RWPE2 (cell line): ENCODE measurements around the gene LMO3.

Source experiments
- ATAC-seq: fragments of 200-7000 bp; cut with Tn5 transposase; 3 replicates; pipeline ENCODE4 v1.9.1; 2021; ENCODE audit warnings: low read depth
- DNase-seq: peaks from one replicate; pipeline ENCODE4 v3.0.0-alpha.2; 2020; ENCODE audit warnings: low spot score
- H3K27ac ChIP-seq: fragments of 450-650 bp; 2 replicates; pipeline ENCODE4 v1.5.1; 2017; ENCODE audit warnings: mild to moderate bottlenecking; ENCODE audit not compliant: poor library complexity, severe bottlenecking
- H3K27me3 ChIP-seq: fragments of 250-450 bp; sonication (Bioruptor Pico); 2 replicates; pipeline ENCODE4 v1.5.1; 2021; ENCODE audit warnings: mild to moderate bottlenecking, moderate library complexity; ENCODE audit not compliant: insufficient read depth, poor library complexity, severe bottlenecking
- H3K36me3 ChIP-seq: fragments of 250-450 bp; sonication (Bioruptor Pico); 2 replicates; pipeline ENCODE4 v1.5.1; 2020; ENCODE audit warnings: low read depth, mild to moderate bottlenecking, moderate library complexity
- H3K4me1 ChIP-seq: fragments of 250-450 bp; sonication (Bioruptor Pico); 2 replicates; pipeline ENCODE4 v1.5.1; 2021; ENCODE audit warnings: mild to moderate bottlenecking, moderate library complexity; ENCODE audit not compliant: insufficient read depth, poor library complexity, severe bottlenecking
- H3K4me3 ChIP-seq: fragments of 250-450 bp; sonication (Bioruptor Pico); 2 replicates; pipeline ENCODE4 v1.5.1; 2021; ENCODE audit warnings: mild to moderate bottlenecking, moderate library complexity; ENCODE audit not compliant: severe bottlenecking
- H3K9me3 ChIP-seq: fragments of 250-450 bp; sonication (Bioruptor Pico); 2 replicates; pipeline ENCODE4 v1.5.1; 2021; ENCODE audit warnings: mild to moderate bottlenecking, moderate library complexity; ENCODE audit not compliant: severe bottlenecking
- CTCF ChIP-seq: fragments of 450-650 bp; IDR thresholded peaks from one replicate; pipeline ENCODE4 v1.5.1; 2017; ENCODE audit warnings: mild to moderate bottlenecking, moderate library complexity; ENCODE audit not compliant: poor library complexity, severe bottlenecking

LMO3 gene

DNA sequence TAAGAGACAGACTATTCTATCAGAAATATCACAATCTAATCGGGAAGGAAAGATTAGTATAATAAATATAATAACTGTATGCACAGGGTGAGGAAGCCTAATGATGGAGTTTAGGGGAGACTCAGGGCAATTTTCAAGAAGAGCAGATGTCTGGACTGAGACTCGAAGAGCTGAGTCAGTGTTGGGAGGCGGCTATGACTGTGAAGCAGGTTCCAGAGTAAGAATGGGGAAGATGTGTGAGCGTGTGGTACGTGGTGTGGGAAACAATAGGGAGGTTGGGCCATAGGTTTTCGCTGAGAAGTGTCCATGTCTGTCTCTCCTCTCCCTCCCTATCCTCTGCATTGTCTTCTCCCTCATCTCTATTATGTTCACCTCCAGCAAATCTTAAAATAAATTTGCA, 85.6 kb downstream of the LMO3 start:
- H3K27ac ChIP-seq, result no peak overlapping the region
- no peak for TF ChIP-seq CTCF
- no peak overlapping the region for H3K4me3 ChIP-seq
- H3K27me3 ChIP-seq, result no peaks in the 10 kb centered on the region
- H3K9me3 ChIP-seq, result no peaks in the 10 kb centered on the region
- no peak for ATAC-seq
- no peaks in the 10 kb centered on the region for H3K36me3 ChIP-seq
- no peak for DNase-seq
- no peaks in the 10 kb centered on the region for H3K4me1 ChIP-seq

DNA sequence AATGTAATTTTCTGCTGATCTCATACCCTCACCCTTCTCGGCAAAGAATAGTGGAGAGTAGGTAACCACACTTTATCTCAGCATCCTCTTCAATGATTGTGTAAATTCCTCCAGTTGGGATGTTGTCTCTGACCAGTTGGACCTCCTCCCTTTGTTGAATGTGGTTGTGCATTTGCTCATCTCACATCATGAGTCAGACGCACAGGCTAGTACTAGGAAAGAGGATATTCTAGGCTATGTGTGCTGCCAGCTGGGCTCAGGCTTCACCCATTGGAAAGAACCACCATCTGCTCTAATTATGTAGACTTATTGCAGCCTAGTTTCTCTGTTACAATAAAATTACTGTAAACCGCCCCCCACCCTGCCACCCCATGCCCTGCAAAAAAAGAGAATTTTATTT, 90.3 kb downstream of the LMO3 start:
- no peak overlapping the region for H3K4me3 ChIP-seq
- no peaks in the 10 kb centered on the region for H3K36me3 ChIP-seq
- ATAC-seq, result no peak
- TF ChIP-seq CTCF, result no peak
- no peak for DNase-seq
- H3K9me3 ChIP-seq, result no peaks in the 10 kb centered on the region
- no peaks in the 10 kb centered on the region for H3K4me1 ChIP-seq
- no peak overlapping the region for H3K27ac ChIP-seq
- no peaks in the 10 kb centered on the region for H3K27me3 ChIP-seq

DNA sequence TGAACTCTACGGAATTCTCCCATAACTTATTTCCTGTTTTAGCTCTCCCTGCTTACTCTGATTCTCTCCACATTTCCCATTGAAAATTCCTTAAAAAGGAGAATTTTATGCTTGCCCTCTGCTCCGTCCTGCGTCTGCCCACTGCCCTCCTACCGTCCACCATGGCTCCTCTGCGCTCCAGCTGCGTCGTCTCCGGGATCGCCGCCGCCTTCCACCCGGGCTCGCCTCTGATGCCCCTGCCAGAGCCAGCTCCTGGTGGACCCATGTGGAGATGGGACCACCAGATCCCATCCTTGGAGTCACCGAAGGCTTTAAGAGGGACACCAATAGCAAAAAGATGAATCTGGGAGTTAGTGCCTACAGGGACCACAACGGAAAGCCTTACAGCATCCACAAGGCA, 92.7 kb downstream of the LMO3 start:
- no peak for TF ChIP-seq CTCF
- H3K9me3 ChIP-seq, result no peaks in the 10 kb centered on the region
- ATAC-seq (no peak), DNase-seq (no peak)
- no peaks in the 10 kb centered on the region for H3K27me3 ChIP-seq
- no peak overlapping the region for H3K27ac ChIP-seq
- H3K4me3 ChIP-seq, result no peak overlapping the region
- H3K4me1 ChIP-seq, result no peaks in the 10 kb centered on the region
- H3K36me3 ChIP-seq, result no peaks in the 10 kb centered on the region

DNA sequence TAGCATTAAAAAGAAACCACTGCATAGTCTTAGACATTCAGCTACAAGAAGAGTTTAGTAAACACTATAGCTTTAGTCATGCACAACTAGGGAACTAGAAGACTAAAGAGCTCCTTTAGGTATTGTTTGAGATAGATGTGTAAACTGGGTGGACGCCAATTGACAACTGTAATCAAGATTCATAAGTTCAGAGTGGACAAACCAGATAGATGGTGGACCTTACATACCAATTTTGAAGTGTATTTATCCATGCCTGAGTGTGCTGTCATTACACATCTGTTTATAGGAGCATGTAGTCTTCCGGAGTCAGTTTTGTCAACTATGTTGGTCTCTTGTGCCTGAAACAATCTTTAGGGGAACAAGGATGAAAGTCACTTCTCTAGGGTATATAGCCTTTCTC, 96.6 kb downstream of the LMO3 start:
- ATAC-seq, result no peak
- Histone ChIP-seq H3K27ac (no peak overlapping the region), H3K27me3 (no peaks in the 10 kb centered on the region), H3K36me3 (no peaks in the 10 kb centered on the region), H3K4me1 (no peaks in the 10 kb centered on the region), H3K4me3 (no peak overlapping the region), H3K9me3 (no peaks in the 10 kb centered on the region)
- no peak for TF ChIP-seq CTCF
- no peak for DNase-seq

DNA sequence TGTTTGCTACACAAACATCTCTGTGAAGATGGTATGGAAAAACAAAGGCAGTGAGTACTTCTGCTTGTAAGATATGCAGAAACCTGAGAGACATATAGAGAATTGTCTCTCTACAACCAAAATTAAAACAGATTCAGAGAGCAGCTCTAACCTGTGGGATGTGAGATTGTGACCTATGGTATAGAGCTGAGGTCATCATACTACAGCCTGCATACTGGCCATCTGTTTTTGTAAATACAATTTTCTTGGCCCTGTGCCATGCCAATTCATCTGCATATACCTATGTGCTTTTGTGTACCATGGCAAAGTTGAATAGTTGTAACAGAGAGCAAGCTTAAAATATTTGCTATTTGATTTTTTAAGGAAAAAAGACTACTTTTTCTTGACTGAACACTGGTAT, 99.6 kb downstream of the LMO3 start:
- no peak for TF ChIP-seq CTCF
- no peaks in the 10 kb centered on the region for H3K27me3 ChIP-seq
- no peaks in the 10 kb centered on the region for H3K36me3 ChIP-seq
- H3K4me3 ChIP-seq, result no peak overlapping the region
- DNase-seq (no peak), ATAC-seq (no peak)
- no peaks in the 10 kb centered on the region for H3K9me3 ChIP-seq
- no peaks in the 10 kb centered on the region for H3K4me1 ChIP-seq
- no peak overlapping the region for H3K27ac ChIP-seq
